Measurements from ENCODE around the gene GPR137. TPM values are rescaled to one million over a fixed set of nuclear protein-coding genes. Genes with fewer than 3 reads are reported as not detected.

GPR137 gene
- total and polyA plus RNA-seq, 2 experiments from 2014 or later: 16.3 to 32.5 TPM

DNA sequence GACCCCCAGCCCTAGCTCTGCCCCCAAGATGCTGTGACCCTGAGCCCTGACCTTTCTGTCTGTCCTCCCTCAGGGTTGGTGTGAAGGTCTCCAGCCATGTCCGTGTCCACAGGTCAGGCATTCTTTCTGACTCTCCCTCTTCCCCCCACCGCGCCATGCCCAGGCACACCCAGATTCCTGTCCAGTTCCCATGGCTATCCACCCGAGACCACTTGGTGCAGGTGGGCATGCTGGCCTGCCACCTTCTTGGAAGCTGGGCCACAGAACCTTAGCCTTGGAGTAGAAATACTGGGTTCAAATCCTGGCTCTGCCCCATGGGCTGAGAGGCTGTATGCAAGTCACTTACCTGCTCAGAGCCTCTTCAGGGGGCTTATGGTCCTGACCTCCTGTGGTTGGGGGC is 36.6 kb upstream of the GPR137 start:
- Histone ChIP-seq H3K36me3 (ENCODE audit: insufficient read depth) (no peaks in the 10 kb centered on the region), H3K27ac (ENCODE audit: low read depth) (peak overlapping the region; percentile 96), H3F3A (replicated peaks; ENCODE audit: low read depth) (peaks cover 38% of the 10 kb centered on the region), H3K27me3 (ENCODE audit: insufficient read depth) (no peaks in the 10 kb centered on the region), H3K4me3 (peak overlapping the region; percentile 100; the same call in 1 of the 2 replicates), H4K20me1 (replicated peaks; ENCODE audit: insufficient read depth) (no peaks in the 10 kb centered on the region; the same call in none of the 2 replicates), H3K4me2 (peak overlapping the region; percentile 100), H3K79me2 (replicated peaks; ENCODE audit: insufficient read depth) (peaks cover 33% of the 10 kb centered on the region), H3K9me2 (ENCODE audit: insufficient read depth) (no peaks in the 10 kb centered on the region), H2AFZ (no peak overlapping the region), H3K4me1 (ENCODE audit: insufficient read depth) (peaks cover 34% of the 10 kb centered on the region)
- Mint-ChIP-seq H3K27me3 (ENCODE audit: insufficient read depth, low read depth, poor library complexity) (peaks cover 34% of the 10 kb centered on the region), H3K4me3 (peak overlapping the region; percentile 88), H3K36me3 (ENCODE audit: low read depth) (peaks cover 7% of the 10 kb centered on the region), H3K4me1 (peaks cover 40% of the 10 kb centered on the region), H3K9me3 (no peaks in the 10 kb centered on the region), H3K27ac (peak overlapping the region; percentile 94)
- DNase-seq (ENCODE audit: low spot score): no peak
- ATAC-seq: no peak
- TF ChIP-seq NANOG (IDR thresholded peaks at IDR 0.05; ENCODE audit: borderline replicate concordance) (no peak), JUNB (IDR thresholded peaks at IDR 0.05; ENCODE audit: unreplicated experiment) (no peak), ZNF114 (CRISPR knock-in tag; IDR thresholded peaks at IDR 0.05) (no peak), STAT1 (IDR thresholded peaks at IDR 0.05; ENCODE audit: unreplicated experiment) (no peak), CREB1 (CRISPR knock-in tag; IDR thresholded peaks at IDR 0.05; ENCODE audit: low read depth) (no peak), ZNF331 (CRISPR knock-in tag; IDR thresholded peaks at IDR 0.05; ENCODE audit: low read depth) (no peak)

DNA sequence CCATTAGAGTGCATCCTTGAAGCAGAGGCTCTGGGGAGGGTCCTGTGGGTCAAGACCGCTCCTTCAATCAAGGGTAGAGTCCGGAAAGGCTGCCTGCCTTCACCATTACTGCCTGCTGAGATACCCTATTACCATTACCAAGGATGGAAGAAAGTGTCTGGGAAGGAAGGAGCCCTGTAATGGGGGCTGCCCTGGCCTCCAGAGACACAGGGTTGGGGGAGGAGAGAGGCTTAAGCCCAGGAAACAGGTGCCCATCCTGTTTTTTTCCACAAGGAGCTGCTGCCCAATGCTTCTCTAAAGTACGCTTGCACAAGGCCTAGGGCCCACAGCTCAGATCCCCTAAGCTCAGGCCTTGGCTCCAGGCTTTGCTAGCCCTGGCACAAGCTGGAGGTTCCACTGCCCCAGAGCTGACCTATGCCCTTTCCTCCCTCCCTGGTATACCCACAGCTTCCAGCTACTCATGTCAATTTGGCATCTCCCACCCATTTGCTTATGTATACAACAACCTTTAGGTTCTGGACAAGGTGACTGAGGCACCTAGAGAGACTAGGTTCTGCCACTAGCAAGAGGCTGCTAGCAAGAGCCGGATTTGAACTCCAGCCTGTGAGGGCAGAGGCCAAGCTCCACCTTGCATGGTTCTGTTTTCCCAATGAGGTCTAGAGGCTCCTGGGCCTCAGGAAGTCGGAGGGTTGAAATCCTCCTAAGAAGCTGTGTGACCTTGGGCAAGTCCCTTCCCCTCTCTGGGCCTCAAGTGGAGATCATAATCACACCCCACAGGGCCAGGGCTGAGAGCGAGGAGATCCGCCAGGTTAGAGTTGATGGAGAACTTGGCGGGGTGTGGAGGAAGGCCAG is 35.9 kb upstream of the GPR137 start:
- Histone ChIP-seq H3K79me2 (replicated peaks; ENCODE audit: insufficient read depth) (peaks cover 33% of the 10 kb centered on the region), H3K27ac (ENCODE audit: low read depth) (peak overlapping the region; percentile 96), H3K9me2 (ENCODE audit: insufficient read depth) (no peaks in the 10 kb centered on the region), H3K27me3 (ENCODE audit: insufficient read depth) (no peaks in the 10 kb centered on the region), H3K36me3 (ENCODE audit: insufficient read depth) (no peaks in the 10 kb centered on the region), H3F3A (replicated peaks; ENCODE audit: low read depth) (peaks cover 38% of the 10 kb centered on the region), H3K4me3 (peak overlapping the region; percentile 100), H2AFZ (no peak overlapping the region), H4K20me1 (replicated peaks; ENCODE audit: insufficient read depth) (no peaks in the 10 kb centered on the region; the same call in none of the 2 replicates), H3K4me1 (ENCODE audit: insufficient read depth) (peaks cover 32% of the 10 kb centered on the region), H3K4me2 (peak overlapping the region; percentile 100)
- H3K27me3 Mint-ChIP-seq (ENCODE audit: insufficient read depth, low read depth, poor library complexity): peaks cover 34% of the 10 kb centered on the region
- H3K9me3 Mint-ChIP-seq: no peaks in the 10 kb centered on the region
- H3K4me1 Mint-ChIP-seq: peaks cover 39% of the 10 kb centered on the region
- peaks cover 8% of the 10 kb centered on the region; the same call in 2 of the 3 replicates for H3K36me3 Mint-ChIP-seq (ENCODE audit: low read depth)
- DNase-seq (ENCODE audit: low spot score) (peak; percentile 78), ATAC-seq (peak; percentile 3)
- peak overlapping the region; percentile 94 for H3K27ac Mint-ChIP-seq
- H3K4me3 Mint-ChIP-seq: peak overlapping the region; percentile 88
- TF ChIP-seq, protein P1, sequence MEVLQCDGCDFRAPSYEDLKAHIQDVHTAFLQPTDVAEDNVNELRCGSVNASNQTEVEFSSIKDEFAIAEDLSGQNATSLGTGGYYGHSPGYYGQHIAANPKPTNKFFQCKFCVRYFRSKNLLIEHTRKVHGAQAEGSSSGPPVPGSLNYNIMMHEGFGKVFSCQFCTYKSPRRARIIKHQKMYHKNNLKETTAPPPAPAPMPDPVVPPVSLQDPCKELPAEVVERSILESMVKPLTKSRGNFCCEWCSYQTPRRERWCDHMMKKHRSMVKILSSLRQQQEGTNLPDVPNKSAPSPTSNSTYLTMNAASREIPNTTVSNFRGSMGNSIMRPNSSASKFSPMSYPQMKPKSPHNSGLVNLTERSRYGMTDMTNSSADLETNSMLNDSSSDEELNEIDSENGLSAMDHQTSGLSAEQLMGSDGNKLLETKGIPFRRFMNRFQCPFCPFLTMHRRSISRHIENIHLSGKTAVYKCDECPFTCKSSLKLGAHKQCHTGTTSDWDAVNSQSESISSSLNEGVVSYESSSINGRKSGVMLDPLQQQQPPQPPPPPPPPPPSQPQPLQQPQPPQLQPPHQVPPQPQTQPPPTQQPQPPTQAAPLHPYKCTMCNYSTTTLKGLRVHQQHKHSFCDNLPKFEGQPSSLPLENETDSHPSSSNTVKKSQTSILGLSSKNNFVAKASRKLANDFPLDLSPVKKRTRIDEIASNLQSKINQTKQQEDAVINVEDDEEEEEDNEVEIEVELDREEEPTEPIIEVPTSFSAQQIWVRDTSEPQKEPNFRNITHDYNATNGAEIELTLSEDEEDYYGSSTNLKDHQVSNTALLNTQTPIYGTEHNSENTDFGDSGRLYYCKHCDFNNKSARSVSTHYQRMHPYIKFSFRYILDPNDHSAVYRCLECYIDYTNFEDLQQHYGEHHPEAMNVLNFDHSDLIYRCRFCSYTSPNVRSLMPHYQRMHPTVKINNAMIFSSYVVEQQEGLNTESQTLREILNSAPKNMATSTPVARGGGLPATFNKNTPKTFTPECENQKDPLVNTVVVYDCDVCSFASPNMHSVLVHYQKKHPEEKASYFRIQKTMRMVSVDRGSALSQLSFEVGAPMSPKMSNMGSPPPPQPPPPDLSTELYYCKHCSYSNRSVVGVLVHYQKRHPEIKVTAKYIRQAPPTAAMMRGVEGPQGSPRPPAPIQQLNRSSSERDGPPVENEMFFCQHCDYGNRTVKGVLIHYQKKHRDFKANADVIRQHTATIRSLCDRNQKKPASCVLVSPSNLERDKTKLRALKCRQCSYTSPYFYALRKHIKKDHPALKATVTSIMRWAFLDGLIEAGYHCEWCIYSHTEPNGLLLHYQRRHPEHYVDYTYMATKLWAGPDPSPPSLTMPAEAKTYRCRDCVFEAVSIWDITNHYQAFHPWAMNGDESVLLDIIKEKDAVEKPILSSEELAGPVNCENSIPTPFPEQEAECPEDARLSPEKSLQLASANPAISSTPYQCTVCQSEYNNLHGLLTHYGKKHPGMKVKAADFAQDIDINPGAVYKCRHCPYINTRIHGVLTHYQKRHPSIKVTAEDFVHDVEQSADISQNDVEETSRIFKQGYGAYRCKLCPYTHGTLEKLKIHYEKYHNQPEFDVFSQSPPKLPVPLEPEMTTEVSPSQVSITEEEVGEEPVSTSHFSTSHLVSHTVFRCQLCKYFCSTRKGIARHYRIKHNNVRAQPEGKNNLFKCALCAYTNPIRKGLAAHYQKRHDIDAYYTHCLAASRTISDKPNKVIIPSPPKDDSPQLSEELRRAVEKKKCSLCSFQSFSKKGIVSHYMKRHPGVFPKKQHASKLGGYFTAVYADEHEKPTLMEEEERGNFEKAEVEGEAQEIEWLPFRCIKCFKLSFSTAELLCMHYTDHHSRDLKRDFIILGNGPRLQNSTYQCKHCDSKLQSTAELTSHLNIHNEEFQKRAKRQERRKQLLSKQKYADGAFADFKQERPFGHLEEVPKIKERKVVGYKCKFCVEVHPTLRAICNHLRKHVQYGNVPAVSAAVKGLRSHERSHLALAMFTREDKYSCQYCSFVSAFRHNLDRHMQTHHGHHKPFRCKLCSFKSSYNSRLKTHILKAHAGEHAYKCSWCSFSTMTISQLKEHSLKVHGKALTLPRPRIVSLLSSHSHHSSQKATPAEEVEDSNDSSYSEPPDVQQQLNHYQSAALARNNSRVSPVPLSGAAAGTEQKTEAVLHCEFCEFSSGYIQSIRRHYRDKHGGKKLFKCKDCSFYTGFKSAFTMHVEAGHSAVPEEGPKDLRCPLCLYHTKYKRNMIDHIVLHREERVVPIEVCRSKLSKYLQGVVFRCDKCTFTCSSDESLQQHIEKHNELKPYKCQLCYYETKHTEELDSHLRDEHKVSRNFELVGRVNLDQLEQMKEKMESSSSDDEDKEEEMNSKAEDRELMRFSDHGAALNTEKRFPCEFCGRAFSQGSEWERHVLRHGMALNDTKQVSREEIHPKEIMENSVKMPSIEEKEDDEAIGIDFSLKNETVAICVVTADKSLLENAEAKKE (CRISPR knock-in tag; IDR thresholded peaks at IDR 0.05): no peak
- TF ChIP-seq CREB1 (CRISPR knock-in tag; IDR thresholded peaks at IDR 0.05; ENCODE audit: low read depth) (no peak), EZH2phosphoT487 (IDR thresholded peaks at IDR 0.05; ENCODE audit: unreplicated experiment) (no peak)
- TF ChIP-seq, protein P2, sequence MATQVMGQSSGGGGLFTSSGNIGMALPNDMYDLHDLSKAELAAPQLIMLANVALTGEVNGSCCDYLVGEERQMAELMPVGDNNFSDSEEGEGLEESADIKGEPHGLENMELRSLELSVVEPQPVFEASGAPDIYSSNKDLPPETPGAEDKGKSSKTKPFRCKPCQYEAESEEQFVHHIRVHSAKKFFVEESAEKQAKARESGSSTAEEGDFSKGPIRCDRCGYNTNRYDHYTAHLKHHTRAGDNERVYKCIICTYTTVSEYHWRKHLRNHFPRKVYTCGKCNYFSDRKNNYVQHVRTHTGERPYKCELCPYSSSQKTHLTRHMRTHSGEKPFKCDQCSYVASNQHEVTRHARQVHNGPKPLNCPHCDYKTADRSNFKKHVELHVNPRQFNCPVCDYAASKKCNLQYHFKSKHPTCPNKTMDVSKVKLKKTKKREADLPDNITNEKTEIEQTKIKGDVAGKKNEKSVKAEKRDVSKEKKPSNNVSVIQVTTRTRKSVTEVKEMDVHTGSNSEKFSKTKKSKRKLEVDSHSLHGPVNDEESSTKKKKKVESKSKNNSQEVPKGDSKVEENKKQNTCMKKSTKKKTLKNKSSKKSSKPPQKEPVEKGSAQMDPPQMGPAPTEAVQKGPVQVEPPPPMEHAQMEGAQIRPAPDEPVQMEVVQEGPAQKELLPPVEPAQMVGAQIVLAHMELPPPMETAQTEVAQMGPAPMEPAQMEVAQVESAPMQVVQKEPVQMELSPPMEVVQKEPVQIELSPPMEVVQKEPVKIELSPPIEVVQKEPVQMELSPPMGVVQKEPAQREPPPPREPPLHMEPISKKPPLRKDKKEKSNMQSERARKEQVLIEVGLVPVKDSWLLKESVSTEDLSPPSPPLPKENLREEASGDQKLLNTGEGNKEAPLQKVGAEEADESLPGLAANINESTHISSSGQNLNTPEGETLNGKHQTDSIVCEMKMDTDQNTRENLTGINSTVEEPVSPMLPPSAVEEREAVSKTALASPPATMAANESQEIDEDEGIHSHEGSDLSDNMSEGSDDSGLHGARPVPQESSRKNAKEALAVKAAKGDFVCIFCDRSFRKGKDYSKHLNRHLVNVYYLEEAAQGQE (IDR thresholded peaks at IDR 0.05; ENCODE audit: unreplicated experiment): no peak
- TF ChIP-seq, protein P3, sequence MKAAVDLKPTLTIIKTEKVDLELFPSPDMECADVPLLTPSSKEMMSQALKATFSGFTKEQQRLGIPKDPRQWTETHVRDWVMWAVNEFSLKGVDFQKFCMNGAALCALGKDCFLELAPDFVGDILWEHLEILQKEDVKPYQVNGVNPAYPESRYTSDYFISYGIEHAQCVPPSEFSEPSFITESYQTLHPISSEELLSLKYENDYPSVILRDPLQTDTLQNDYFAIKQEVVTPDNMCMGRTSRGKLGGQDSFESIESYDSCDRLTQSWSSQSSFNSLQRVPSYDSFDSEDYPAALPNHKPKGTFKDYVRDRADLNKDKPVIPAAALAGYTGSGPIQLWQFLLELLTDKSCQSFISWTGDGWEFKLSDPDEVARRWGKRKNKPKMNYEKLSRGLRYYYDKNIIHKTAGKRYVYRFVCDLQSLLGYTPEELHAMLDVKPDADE (IDR thresholded peaks at IDR 0.05): peak; percentile 50; the same call in 1 of the 2 replicates

Data from GM23338 (cell line).